ENCODE data around the gene KRTAP10-7. TPM values are rescaled to one million over a fixed set of nuclear protein-coding genes. Genes with fewer than 3 reads are reported as not detected.
A peak's percentile ranks its signal among the peaks of the same experiment; 100 is the strongest.
"Not testable (repeated sequence)": the region's sequence is repeated elsewhere in the genome, so short reads cannot be mapped to it uniquely, and the experiment has no call there.

The KRTAP10-7 gene
- total RNA-seq, 4 donors from 2014 or later = not detected

GRCh38 chr21:44585892-44586291 lies 14.5 kb upstream of the KRTAP10-7 start:
- Histone ChIP-seq H3K27me3 (no peaks in the 10 kb centered on the region), H3K4me3 (no peak overlapping the region), H3K9me3 (no peaks in the 10 kb centered on the region), H3K27ac (no peak overlapping the region), H3K36me3 (no peaks in the 10 kb centered on the region), H3K4me1 (no peaks in the 10 kb centered on the region)
- peak in 1 of 3 donors; percentile 11 for DNase-seq
- no peak for TF ChIP-seq CTCF (IDR thresholded peaks at IDR 0.05)
- TF ChIP-seq POLR2A (IDR thresholded peaks at IDR 0.05) = no peak

- TF ChIP-seq CTCF (IDR thresholded peaks at IDR 0.05) (no peak), POLR2A (IDR thresholded peaks at IDR 0.05) (no peak)
- no peaks in the 10 kb centered on the region for H3K36me3 ChIP-seq
- DNase-seq = no peak
- no peak overlapping the region for H3K27ac ChIP-seq
- H3K4me3 ChIP-seq = no peak overlapping the region
- H3K9me3 ChIP-seq = no peaks in the 10 kb centered on the region
- no peaks in the 10 kb centered on the region for H3K27me3 ChIP-seq
- H3K4me1 ChIP-seq = no peaks in the 10 kb centered on the region
These were observed 11.3 kb upstream of the KRTAP10-7 start for GRCh38 chr21:44589094-44589493.

DNA sequence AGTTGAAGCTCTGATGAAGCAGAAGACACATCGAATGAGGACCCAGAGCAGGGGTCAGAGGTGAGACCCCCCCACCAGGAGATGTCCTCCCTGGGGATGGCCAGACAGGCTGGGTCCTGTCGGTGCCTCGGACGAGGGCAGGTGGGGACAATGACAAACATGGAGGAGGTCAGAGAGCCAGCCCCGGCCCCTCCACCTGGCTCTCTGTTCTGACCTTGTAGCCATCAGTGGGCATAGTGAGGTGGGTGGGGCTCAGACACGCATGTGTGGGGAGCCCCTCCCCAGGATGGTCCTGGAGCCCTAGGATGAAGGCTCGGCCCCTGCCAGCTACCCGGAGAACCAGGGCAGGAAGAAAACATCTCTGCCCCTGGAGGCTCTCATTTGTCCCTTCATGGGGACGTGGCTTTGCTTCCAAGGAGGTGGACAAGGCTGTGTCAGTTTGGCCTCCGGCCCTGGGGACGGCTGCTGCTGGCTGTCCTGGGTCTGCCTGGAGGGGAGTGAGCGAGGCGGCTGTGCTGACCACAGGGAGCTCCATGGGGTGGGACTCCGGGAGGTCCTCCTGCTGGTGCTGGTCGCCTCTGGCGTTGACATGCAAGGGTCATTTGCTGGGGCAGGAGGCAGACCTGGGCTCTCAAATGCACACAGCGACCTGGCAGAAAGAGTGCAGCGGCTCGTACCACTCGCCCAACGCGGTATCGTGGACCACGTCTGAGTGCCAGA lies 10.7 kb upstream of the KRTAP10-7 start:
- Histone ChIP-seq H3K36me3 (no peaks in the 10 kb centered on the region), H3K4me3 (no peak overlapping the region), H3K9me3 (no peaks in the 10 kb centered on the region), H3K27me3 (no peaks in the 10 kb centered on the region), H3K27ac (no peak overlapping the region), H3K4me1 (no peaks in the 10 kb centered on the region)
- no peak for TF ChIP-seq POLR2A (IDR thresholded peaks at IDR 0.05)
- TF ChIP-seq CTCF (IDR thresholded peaks at IDR 0.05) = no peak
- peak in 1 of 3 donors; percentile 37 for DNase-seq

- Histone ChIP-seq H3K27ac (no peak overlapping the region), H3K9me3 (no peaks in the 10 kb centered on the region), H3K4me3 (no peak overlapping the region), H3K4me1 (no peaks in the 10 kb centered on the region), H3K27me3 (no peaks in the 10 kb centered on the region), H3K36me3 (no peaks in the 10 kb centered on the region)
- DNase-seq = peak in 1 of 3 donors; percentile 32
- TF ChIP-seq POLR2A (IDR thresholded peaks at IDR 0.05) (no peak), CTCF (IDR thresholded peaks at IDR 0.05) (no peak)
These were observed 10.1 kb upstream of the KRTAP10-7 start for GRCh38 chr21:44590311-44590721.

GRCh38 chr21:44590897-44591800 lies 9.2 kb upstream of the KRTAP10-7 start:
- not testable (repeated sequence) for H3K27me3 ChIP-seq, H3K9me3 ChIP-seq, H3K27ac ChIP-seq, H3K4me3 ChIP-seq, H3K4me1 ChIP-seq, H3K36me3 ChIP-seq
- peak in 1 of 3 donors; percentile 17 for DNase-seq

GRCh38 chr21:44591801-44592130 lies 8.6 kb upstream of the KRTAP10-7 start:
- H3K27ac ChIP-seq, H3K9me3 ChIP-seq, H3K4me3 ChIP-seq, DNase-seq, H3K4me1 ChIP-seq, H3K36me3 ChIP-seq, H3K27me3 ChIP-seq: not testable (repeated sequence)
